ENCODE measurements around the gene ADCY5. TPM values are rescaled to one million over a fixed set of nuclear protein-coding genes. Genes with fewer than 3 reads are reported as not detected.
A peak's percentile ranks its signal among the peaks of the same experiment; 100 is the strongest.

Gene ADCY5
- polyA plus RNA-seq, 2 donors: 4.4 to 5.0 TPM

GRCh38 chr3:123423806-123424205 lies 25.1 kb downstream of the ADCY5 start:
- peaks cover 0 to 6% of the 10 kb centered on the region in 2 donors for H3K4me1 ChIP-seq (ENCODE audit: control insufficient read depth in 2 of 2, insufficient read depth in 2 of 2, low read length in 1 of 2)
- no peaks in the 10 kb centered on the region for H3K36me3 ChIP-seq (ENCODE audit: control insufficient read depth in 2 of 2, insufficient read depth in 2 of 2, low read length in 1 of 2)
- no peaks in the 10 kb centered on the region for H3K27me3 ChIP-seq (ENCODE audit: control insufficient read depth in 1 of 2, insufficient read depth in 2 of 2, low read length in 2 of 2)
- no peak overlapping the region for H3K4me3 ChIP-seq (ENCODE audit: low read depth in 1 of 2, low read length in 2 of 2)
- WGBS, 2 donors: 63 to 71% methylated on average over 7 of the region's 7 CpGs
- H3K27ac ChIP-seq (ENCODE audit: low read depth in 2 of 2, low read length in 1 of 2): peak overlapping the region; percentile 32 to 74
- H3K9me3 ChIP-seq (ENCODE audit: control insufficient read depth in 2 of 2, insufficient read depth in 1 of 2, low read depth in 1 of 2, low read length in 1 of 2): no peaks in the 10 kb centered on the region

- Histone ChIP-seq H3K9me3 (ENCODE audit: control insufficient read depth in 2 of 2, insufficient read depth in 1 of 2, low read depth in 1 of 2, low read length in 1 of 2) (no peaks in the 10 kb centered on the region), H3K27ac (ENCODE audit: low read depth in 2 of 2, low read length in 1 of 2) (peak overlapping the region in 1 of 2 donors; percentile 74), H3K36me3 (ENCODE audit: control insufficient read depth in 2 of 2, insufficient read depth in 2 of 2, low read length in 1 of 2) (no peaks in the 10 kb centered on the region), H3K4me3 (ENCODE audit: low read depth in 1 of 2, low read length in 2 of 2) (no peak overlapping the region), H3K27me3 (ENCODE audit: control insufficient read depth in 1 of 2, insufficient read depth in 2 of 2, low read length in 2 of 2) (no peaks in the 10 kb centered on the region), H3K4me1 (ENCODE audit: control insufficient read depth in 2 of 2, insufficient read depth in 2 of 2, low read length in 1 of 2) (peaks cover 0 to 6% of the 10 kb centered on the region in 2 donors)
- WGBS, 2 donors: 78 to 84% methylated on average over 12 of the region's 12 CpGs
Measured at GRCh38 chr3:123423031-123423430, 25.9 kb downstream of the ADCY5 start.

- WGBS, 2 donors: 79 to 89% methylated on average over 5 of the region's 5 CpGs
- H3K4me1 ChIP-seq (ENCODE audit: control insufficient read depth in 2 of 2, insufficient read depth in 2 of 2, low read length in 1 of 2): peaks cover 0 to 6% of the 10 kb centered on the region in 2 donors
- H3K9me3 ChIP-seq (ENCODE audit: control insufficient read depth in 2 of 2, insufficient read depth in 1 of 2, low read depth in 1 of 2, low read length in 1 of 2): no peaks in the 10 kb centered on the region
- peak overlapping the region; percentile 42 to 45 for H3K27ac ChIP-seq (ENCODE audit: low read depth in 2 of 2, low read length in 1 of 2)
- no peaks in the 10 kb centered on the region for H3K36me3 ChIP-seq (ENCODE audit: control insufficient read depth in 2 of 2, insufficient read depth in 2 of 2, low read length in 1 of 2)
- H3K27me3 ChIP-seq (ENCODE audit: control insufficient read depth in 1 of 2, insufficient read depth in 2 of 2, low read length in 2 of 2): no peaks in the 10 kb centered on the region
- H3K4me3 ChIP-seq (ENCODE audit: low read depth in 1 of 2, low read length in 2 of 2): no peak overlapping the region
Measured at GRCh38 chr3:123422457-123422856, 26.4 kb downstream of the ADCY5 start.

- no peaks in the 10 kb centered on the region for H3K36me3 ChIP-seq (ENCODE audit: control insufficient read depth in 2 of 2, insufficient read depth in 2 of 2, low read length in 1 of 2)
- H3K9me3 ChIP-seq (ENCODE audit: control insufficient read depth in 2 of 2, insufficient read depth in 1 of 2, low read depth in 1 of 2, low read length in 1 of 2): no peaks in the 10 kb centered on the region
- peaks cover 0 to 6% of the 10 kb centered on the region in 2 donors for H3K4me1 ChIP-seq (ENCODE audit: control insufficient read depth in 2 of 2, insufficient read depth in 2 of 2, low read length in 1 of 2)
- H3K27me3 ChIP-seq (ENCODE audit: control insufficient read depth in 1 of 2, insufficient read depth in 2 of 2, low read length in 2 of 2): no peaks in the 10 kb centered on the region
- no peak overlapping the region for H3K4me3 ChIP-seq (ENCODE audit: low read depth in 1 of 2, low read length in 2 of 2)
- WGBS, 2 donors: 50 to 52% methylated on average over 6 of the region's 6 CpGs
- peak overlapping the region; percentile 42 to 54 for H3K27ac ChIP-seq (ENCODE audit: low read depth in 2 of 2, low read length in 1 of 2)
Measured at GRCh38 chr3:123421353-123422174, 27.3 kb downstream of the ADCY5 start.

GRCh38 chr3:123420416-123420968 lies 28.4 kb downstream of the ADCY5 start:
- Histone ChIP-seq H3K4me3 (ENCODE audit: low read depth in 1 of 2, low read length in 2 of 2) (no peak overlapping the region), H3K36me3 (ENCODE audit: control insufficient read depth in 2 of 2, insufficient read depth in 2 of 2, low read length in 1 of 2) (no peaks in the 10 kb centered on the region), H3K4me1 (ENCODE audit: control insufficient read depth in 2 of 2, insufficient read depth in 2 of 2, low read length in 1 of 2) (peaks cover 0 to 6% of the 10 kb centered on the region in 2 donors), H3K27me3 (ENCODE audit: control insufficient read depth in 1 of 2, insufficient read depth in 2 of 2, low read length in 2 of 2) (no peaks in the 10 kb centered on the region), H3K27ac (ENCODE audit: low read depth in 2 of 2, low read length in 1 of 2) (peak overlapping the region; percentile 14 to 54), H3K9me3 (ENCODE audit: control insufficient read depth in 2 of 2, insufficient read depth in 1 of 2, low read depth in 1 of 2, low read length in 1 of 2) (no peaks in the 10 kb centered on the region)
- 76 to 82% methylated on average over 8 of the region's 8 CpGs for WGBS, 2 donors

GRCh38 chr3:123419850-123420297 lies 29.0 kb downstream of the ADCY5 start:
- 68 to 78% methylated on average over 7 of the region's 7 CpGs for WGBS, 2 donors
- Histone ChIP-seq H3K27me3 (ENCODE audit: control insufficient read depth in 1 of 2, insufficient read depth in 2 of 2, low read length in 2 of 2) (no peaks in the 10 kb centered on the region), H3K36me3 (ENCODE audit: control insufficient read depth in 2 of 2, insufficient read depth in 2 of 2, low read length in 1 of 2) (no peaks in the 10 kb centered on the region), H3K4me1 (ENCODE audit: control insufficient read depth in 2 of 2, insufficient read depth in 2 of 2, low read length in 1 of 2) (peaks cover 0 to 2% of the 10 kb centered on the region in 2 donors), H3K27ac (ENCODE audit: low read depth in 2 of 2, low read length in 1 of 2) (peak overlapping the region in 1 of 2 donors; percentile 56), H3K9me3 (ENCODE audit: control insufficient read depth in 2 of 2, insufficient read depth in 1 of 2, low read depth in 1 of 2, low read length in 1 of 2) (no peaks in the 10 kb centered on the region), H3K4me3 (ENCODE audit: low read depth in 1 of 2, low read length in 2 of 2) (no peak overlapping the region)

- WGBS, 2 donors: 74 to 82% methylated on average over 20 of the region's 20 CpGs
- H3K27ac ChIP-seq (ENCODE audit: low read depth in 2 of 2, low read length in 1 of 2): peak overlapping the region in 1 of 2 donors; percentile 56
- no peaks in the 10 kb centered on the region for H3K27me3 ChIP-seq (ENCODE audit: control insufficient read depth in 1 of 2, insufficient read depth in 2 of 2, low read length in 2 of 2)
- H3K4me1 ChIP-seq (ENCODE audit: control insufficient read depth in 2 of 2, insufficient read depth in 2 of 2, low read length in 1 of 2): peaks cover 0 to 2% of the 10 kb centered on the region in 2 donors
- no peak overlapping the region for H3K4me3 ChIP-seq (ENCODE audit: low read depth in 1 of 2, low read length in 2 of 2)
- no peaks in the 10 kb centered on the region for H3K9me3 ChIP-seq (ENCODE audit: control insufficient read depth in 2 of 2, insufficient read depth in 1 of 2, low read depth in 1 of 2, low read length in 1 of 2)
- H3K36me3 ChIP-seq (ENCODE audit: control insufficient read depth in 2 of 2, insufficient read depth in 2 of 2, low read length in 1 of 2): no peaks in the 10 kb centered on the region
Measured at GRCh38 chr3:123419181-123419849, 29.6 kb downstream of the ADCY5 start.

GRCh38 chr3:123416647-123417046 lies 32.2 kb downstream of the ADCY5 start:
- Histone ChIP-seq H3K27ac (ENCODE audit: low read depth in 2 of 2, low read length in 1 of 2) (peak overlapping the region; percentile 38 to 67), H3K4me3 (ENCODE audit: low read depth in 1 of 2, low read length in 2 of 2) (no peak overlapping the region), H3K9me3 (ENCODE audit: control insufficient read depth in 2 of 2, insufficient read depth in 1 of 2, low read depth in 1 of 2, low read length in 1 of 2) (no peaks in the 10 kb centered on the region), H3K4me1 (ENCODE audit: control insufficient read depth in 2 of 2, insufficient read depth in 2 of 2, low read length in 1 of 2) (peaks cover 2 to 3% of the 10 kb centered on the region in 2 donors), H3K27me3 (ENCODE audit: control insufficient read depth in 1 of 2, insufficient read depth in 2 of 2, low read length in 2 of 2) (no peaks in the 10 kb centered on the region), H3K36me3 (ENCODE audit: control insufficient read depth in 2 of 2, insufficient read depth in 2 of 2, low read length in 1 of 2) (no peaks in the 10 kb centered on the region)
- WGBS, 2 donors: 84 to 88% methylated on average over 6 of the region's 6 CpGs

GRCh38 chr3:123416173-123416572 lies 32.7 kb downstream of the ADCY5 start:
- no peaks in the 10 kb centered on the region for H3K9me3 ChIP-seq (ENCODE audit: control insufficient read depth in 2 of 2, insufficient read depth in 1 of 2, low read depth in 1 of 2, low read length in 1 of 2)
- WGBS, 2 donors: 86 to 87% methylated on average over 4 of the region's 4 CpGs
- H3K27ac ChIP-seq (ENCODE audit: low read depth in 2 of 2, low read length in 1 of 2): peak overlapping the region; percentile 58 to 69
- no peak overlapping the region for H3K4me3 ChIP-seq (ENCODE audit: low read depth in 1 of 2, low read length in 2 of 2)
- no peaks in the 10 kb centered on the region for H3K27me3 ChIP-seq (ENCODE audit: control insufficient read depth in 1 of 2, insufficient read depth in 2 of 2, low read length in 2 of 2)
- no peaks in the 10 kb centered on the region for H3K36me3 ChIP-seq (ENCODE audit: control insufficient read depth in 2 of 2, insufficient read depth in 2 of 2, low read length in 1 of 2)
- H3K4me1 ChIP-seq (ENCODE audit: control insufficient read depth in 2 of 2, insufficient read depth in 2 of 2, low read length in 1 of 2): peaks cover 4 to 5% of the 10 kb centered on the region in 2 donors

Data from esophagus (tissue), 2 donors.